Muscle layer of colon (tissue), 2 donors: ENCODE measurements around the gene PRADC1.

Source experiments
- H3K27ac ChIP-seq: one replicate; pipeline ENCODE4 v1.7.0; 2013; ENCODE audit warnings: low read depth, mild to moderate bottlenecking, low read length, moderate library complexity
- H3K27me3 ChIP-seq, 2 donors: one replicate each; pipeline ENCODE4 v1.7.0; 2013; ENCODE audit warnings: low read length in 2 of 2, mild to moderate bottlenecking in 2 of 2; ENCODE audit not compliant: insufficient read depth in 2 of 2, control insufficient read depth in 1 of 2
- H3K36me3 ChIP-seq: one replicate; pipeline ENCODE4 v1.7.0; 2013; ENCODE audit warnings: mild to moderate bottlenecking, low read length; ENCODE audit not compliant: insufficient read depth
- H3K4me1 ChIP-seq: one replicate; pipeline ENCODE4 v1.7.0; 2013; ENCODE audit warnings: mild to moderate bottlenecking, low read length; ENCODE audit not compliant: insufficient read depth
- H3K4me3 ChIP-seq, 2 donors: one replicate each; pipeline ENCODE4 v1.7.0; 2013; ENCODE audit warnings: low read length in 2 of 2, low read depth in 1 of 2, mild to moderate bottlenecking in 1 of 2, moderate library complexity in 1 of 2
- H3K9ac ChIP-seq: one replicate; pipeline ENCODE4 v1.7.0; 2013; ENCODE audit warnings: low read length
- H3K9me3 ChIP-seq: one replicate; pipeline ENCODE4 v1.7.0; 2013; ENCODE audit warnings: mild to moderate bottlenecking, low read length
- donor health status: abdominal sarcoma.
- donor health status: Adenocarcinoma of cecum.

The PRADC1 gene

DNA sequence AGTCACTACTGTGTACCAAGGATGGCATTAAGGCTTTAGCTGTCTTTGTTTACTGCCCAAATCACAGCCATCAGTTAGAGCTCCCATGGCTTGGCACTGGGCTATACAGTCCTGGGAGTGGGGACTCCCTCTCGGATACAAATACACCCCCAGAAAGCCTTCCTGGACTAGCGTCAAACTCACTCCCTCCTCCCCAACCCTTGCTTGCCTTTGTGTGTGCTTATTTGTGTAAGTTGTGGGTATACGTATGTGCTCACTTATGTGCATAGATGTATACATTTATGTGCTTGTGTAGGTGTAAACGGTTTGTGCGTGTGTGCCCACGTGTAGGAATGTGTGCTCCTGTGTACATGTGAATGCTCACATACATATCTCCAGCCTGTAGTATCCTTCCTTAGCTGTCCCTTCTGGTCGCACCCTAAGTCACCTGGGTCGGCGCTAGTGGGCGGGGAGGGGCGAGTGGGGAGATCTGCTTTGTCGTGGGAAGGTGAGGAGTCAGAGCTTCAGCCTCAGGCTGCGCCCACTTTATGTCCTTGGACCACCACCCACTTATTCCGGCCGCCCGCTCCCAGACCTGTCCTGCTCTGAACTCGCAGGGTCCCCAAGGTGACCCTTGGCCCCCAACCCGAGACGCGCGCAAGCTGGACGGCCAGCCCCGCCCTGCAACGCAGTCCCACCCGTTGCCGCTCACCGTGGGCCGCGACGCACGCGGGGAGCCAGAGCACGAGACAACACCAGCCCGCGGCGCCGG lies 461 bp downstream of the PRADC1 start:
- H3K27ac ChIP-seq = peak overlapping the region; percentile 71

GRCh38 chr2:73228631-73229030 lies 4.4 kb downstream of the PRADC1 start:
- Histone ChIP-seq H3K27ac (no peak overlapping the region), H3K4me1 (peaks cover 5% of the 10 kb centered on the region), H3K36me3 (peaks cover 37% of the 10 kb centered on the region), H3K27me3 (no peaks in the 10 kb centered on the region), H3K4me3 (no peak overlapping the region), H3K9me3 (no peaks in the 10 kb centered on the region), H3K9ac (no peak overlapping the region)

More for the DNA sequence above, 461 bp downstream of the PRADC1 start:
- Histone ChIP-seq H3K9ac (peak overlapping the region; percentile 65), H3K4me3 (peak overlapping the region; percentile 63 to 78), H3K27me3 (no peaks in the 10 kb centered on the region), H3K36me3 (peaks cover 25% of the 10 kb centered on the region), H3K4me1 (peaks cover 33% of the 10 kb centered on the region), H3K9me3 (no peaks in the 10 kb centered on the region)

DNA sequence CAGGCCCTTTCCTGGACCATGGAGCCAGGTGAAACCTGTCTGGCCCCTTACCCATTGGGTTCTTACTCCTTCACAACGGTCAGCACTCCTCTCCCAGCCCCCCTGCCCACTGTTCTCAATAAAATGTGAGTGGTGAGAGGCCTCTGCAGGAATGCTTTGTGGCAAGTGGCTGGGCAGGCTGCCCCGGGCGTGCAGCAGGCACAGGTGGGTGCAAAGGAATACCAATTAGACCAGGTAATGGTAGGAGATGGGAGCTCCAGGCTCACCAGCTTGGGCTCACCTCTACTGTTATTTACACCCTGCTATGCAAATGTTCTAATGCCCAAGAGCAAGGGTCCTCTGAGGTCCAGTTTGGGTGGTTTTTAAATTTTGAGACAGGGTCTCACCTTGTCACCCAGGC lies 6.0 kb downstream of the PRADC1 start:
- H3K4me3 ChIP-seq = no peak overlapping the region
- H3K27me3 ChIP-seq = no peaks in the 10 kb centered on the region
- H3K4me1 ChIP-seq = no peaks in the 10 kb centered on the region
- no peak overlapping the region for H3K9ac ChIP-seq
- no peaks in the 10 kb centered on the region for H3K9me3 ChIP-seq
- peaks cover 51% of the 10 kb centered on the region for H3K36me3 ChIP-seq
- H3K27ac ChIP-seq = no peak overlapping the region

- Histone ChIP-seq H3K9ac (no peak overlapping the region), H3K9me3 (no peaks in the 10 kb centered on the region), H3K27me3 (no peaks in the 10 kb centered on the region), H3K4me1 (no peaks in the 10 kb centered on the region), H3K27ac (no peak overlapping the region), H3K36me3 (peaks cover 65% of the 10 kb centered on the region), H3K4me3 (no peak overlapping the region)
These were observed 7.3 kb downstream of the PRADC1 start for GRCh38 chr2:73225513-73226360.

- no peaks in the 10 kb centered on the region for H3K27me3 ChIP-seq
- no peak overlapping the region for H3K9ac ChIP-seq
- H3K36me3 ChIP-seq = peaks cover 59% of the 10 kb centered on the region
- no peaks in the 10 kb centered on the region for H3K9me3 ChIP-seq
- H3K4me3 ChIP-seq = no peak overlapping the region
- H3K27ac ChIP-seq = no peak overlapping the region
- no peaks in the 10 kb centered on the region for H3K4me1 ChIP-seq
These were observed 9.2 kb downstream of the PRADC1 start for GRCh38 chr2:73223821-73224220.

DNA sequence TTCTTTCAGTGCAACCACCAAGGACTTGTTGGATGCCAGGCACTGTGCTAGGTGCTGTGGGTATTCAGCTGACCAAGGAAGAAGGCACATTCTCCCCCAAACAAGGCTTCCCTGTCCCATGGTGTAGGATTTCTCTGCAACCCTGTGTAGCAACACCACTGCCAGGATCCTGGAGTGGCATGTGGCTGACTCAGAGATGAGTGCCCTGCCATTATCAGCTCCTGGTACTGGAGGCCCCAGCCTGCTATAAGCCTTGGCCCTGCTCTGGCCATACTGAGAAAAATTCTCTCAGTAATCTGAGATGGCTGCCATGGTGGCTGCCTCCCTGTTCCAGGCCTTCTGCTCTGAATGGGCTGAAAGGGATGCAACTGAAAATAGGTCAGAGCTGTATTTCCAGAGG lies 14.7 kb downstream of the PRADC1 start:
- no peaks in the 10 kb centered on the region for H3K9me3 ChIP-seq
- no peaks in the 10 kb centered on the region for H3K27me3 ChIP-seq
- no peak overlapping the region for H3K27ac ChIP-seq
- H3K36me3 ChIP-seq = peaks cover 34% of the 10 kb centered on the region
- H3K4me1 ChIP-seq = no peaks in the 10 kb centered on the region
- no peak overlapping the region for H3K4me3 ChIP-seq
- no peak overlapping the region for H3K9ac ChIP-seq

GRCh38 chr2:73217826-73218225 lies 15.2 kb downstream of the PRADC1 start:
- H3K27me3 ChIP-seq = no peaks in the 10 kb centered on the region
- peaks cover under 1% of the 10 kb centered on the region for H3K4me1 ChIP-seq
- H3K27ac ChIP-seq = no peak overlapping the region
- H3K36me3 ChIP-seq = peaks cover 29% of the 10 kb centered on the region
- H3K4me3 ChIP-seq = no peak overlapping the region
- H3K9ac ChIP-seq = no peak overlapping the region
- no peaks in the 10 kb centered on the region for H3K9me3 ChIP-seq

DNA sequence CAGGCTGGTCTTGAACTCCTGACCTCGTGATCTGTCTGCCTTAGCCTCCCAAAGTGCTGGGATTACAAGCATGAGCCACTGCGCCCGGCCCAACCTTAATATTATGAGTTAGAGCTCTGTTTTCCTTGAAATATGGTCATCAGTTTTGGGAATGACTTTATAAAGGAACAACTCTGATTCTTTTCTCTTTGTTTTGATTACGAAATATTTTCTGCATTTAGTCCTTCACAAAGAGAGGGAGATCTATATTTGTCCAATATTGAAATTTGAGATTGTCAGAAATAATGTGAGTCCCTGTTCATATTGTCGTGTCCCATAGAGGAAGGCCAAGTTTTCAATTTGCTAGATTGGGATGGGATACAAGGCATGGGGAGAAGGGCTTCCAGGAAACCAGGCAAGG lies 15.9 kb downstream of the PRADC1 start:
- H3K9me3 ChIP-seq = no peaks in the 10 kb centered on the region
- no peaks in the 10 kb centered on the region for H3K27me3 ChIP-seq
- peaks cover 8% of the 10 kb centered on the region for H3K4me1 ChIP-seq
- H3K36me3 ChIP-seq = peaks cover 23% of the 10 kb centered on the region
- no peak overlapping the region for H3K9ac ChIP-seq
- no peak overlapping the region for H3K4me3 ChIP-seq
- no peak overlapping the region for H3K27ac ChIP-seq

DNA sequence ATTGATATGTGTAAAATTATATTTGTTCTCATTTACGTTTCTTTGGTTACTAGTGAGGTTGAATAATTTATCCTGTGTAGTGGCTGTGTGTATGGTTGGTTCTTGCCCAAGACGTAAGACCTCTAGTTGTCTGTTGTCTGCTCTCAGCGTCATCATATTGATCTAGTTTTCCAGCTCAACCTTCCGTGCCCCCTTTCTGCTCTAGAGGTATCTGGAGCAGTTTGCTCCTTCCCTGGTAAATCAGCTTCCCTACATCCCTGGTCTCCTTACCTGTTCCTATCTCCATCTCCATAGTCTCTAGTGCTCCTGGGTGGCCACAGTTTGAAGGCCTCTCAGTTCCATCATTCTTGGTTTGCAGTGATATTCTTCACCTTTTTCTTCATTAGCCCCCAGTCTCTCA lies 17.8 kb downstream of the PRADC1 start:
- Histone ChIP-seq H3K27me3 (no peaks in the 10 kb centered on the region), H3K4me3 (peak overlapping the region in 1 of 2 donors; percentile 83), H3K9ac (no peak overlapping the region), H3K4me1 (peaks cover 10% of the 10 kb centered on the region), H3K9me3 (no peaks in the 10 kb centered on the region), H3K36me3 (peaks cover 4% of the 10 kb centered on the region), H3K27ac (no peak overlapping the region)

DNA sequence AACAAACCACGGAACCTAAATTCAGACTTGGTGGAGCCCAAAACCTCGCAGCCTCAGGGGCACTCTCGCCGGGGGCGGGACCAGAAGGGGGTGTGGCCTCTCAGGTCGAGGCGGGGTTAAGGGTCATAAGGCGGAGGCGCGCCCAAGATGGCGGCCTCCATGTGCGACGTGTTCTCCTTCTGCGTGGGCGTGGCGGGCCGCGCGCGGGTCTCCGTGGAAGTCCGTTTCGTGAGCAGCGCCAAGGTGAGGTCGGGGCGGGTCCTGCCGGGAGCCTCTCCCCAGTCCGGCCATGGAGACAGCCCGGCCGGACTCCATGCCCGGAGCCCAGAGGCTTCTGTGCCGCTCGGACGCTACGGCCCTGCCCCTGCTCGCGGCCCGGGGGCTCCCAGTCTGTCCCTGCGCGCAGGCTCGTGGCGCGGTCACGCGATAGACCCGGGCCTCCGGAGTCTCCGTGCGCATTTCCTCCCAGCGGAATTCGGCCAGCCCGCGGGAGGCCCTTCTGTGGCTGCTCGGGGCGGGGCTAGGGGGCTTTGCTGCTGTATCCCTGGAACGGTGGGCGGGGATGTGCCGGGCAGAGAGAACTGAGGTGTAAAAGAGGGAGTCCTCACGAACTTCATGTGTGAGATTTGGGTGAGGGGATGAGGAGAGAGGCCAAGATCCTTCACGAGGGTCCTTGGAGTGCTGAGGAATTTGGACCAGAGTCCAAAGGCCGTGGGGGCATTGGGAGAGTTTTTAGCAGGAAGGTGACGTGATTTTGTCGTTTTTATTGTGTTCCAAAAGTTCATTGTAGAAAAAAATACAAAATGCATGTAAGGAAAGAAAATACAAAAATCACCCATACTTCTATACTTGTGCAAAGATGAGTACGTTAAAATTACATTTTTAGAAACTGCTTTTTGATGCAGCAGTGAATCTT lies 18.7 kb downstream of the PRADC1 start, which contains the start of gene SMYD5:
Gene SMYD5, plus strand, starts transcription at position 126 of the 916 bp plus-strand sequence. Its CDS starts 22 bp downstream, at position 148.
- H3K36me3 ChIP-seq = no peaks in the 10 kb centered on the region
- peak within 1 kb of the TSS; percentile 83 to 95 for H3K4me3 ChIP-seq
- no peaks in the 10 kb centered on the region for H3K27me3 ChIP-seq
- peaks cover 10% of the 10 kb centered on the region for H3K4me1 ChIP-seq
- peak within 1 kb of the TSS; percentile 53 for H3K27ac ChIP-seq
- no peaks in the 10 kb centered on the region for H3K9me3 ChIP-seq
- H3K9ac ChIP-seq = peak within 1 kb of the TSS; percentile 36
